ENCODE measurements around the gene EEF1A2.

Gene EEF1A2

GRCh38 chr20:63441136-63442099 is 57.5 kb downstream of the EEF1A2 start:
- ATAC-seq, result no peak
- TF ChIP-seq ARNTL (CRISPR knock-in tag; IDR thresholded peaks at IDR 0.05; ENCODE audit: borderline replicate concordance, low read depth), result no peak
- TF ChIP-seq, protein P1, sequence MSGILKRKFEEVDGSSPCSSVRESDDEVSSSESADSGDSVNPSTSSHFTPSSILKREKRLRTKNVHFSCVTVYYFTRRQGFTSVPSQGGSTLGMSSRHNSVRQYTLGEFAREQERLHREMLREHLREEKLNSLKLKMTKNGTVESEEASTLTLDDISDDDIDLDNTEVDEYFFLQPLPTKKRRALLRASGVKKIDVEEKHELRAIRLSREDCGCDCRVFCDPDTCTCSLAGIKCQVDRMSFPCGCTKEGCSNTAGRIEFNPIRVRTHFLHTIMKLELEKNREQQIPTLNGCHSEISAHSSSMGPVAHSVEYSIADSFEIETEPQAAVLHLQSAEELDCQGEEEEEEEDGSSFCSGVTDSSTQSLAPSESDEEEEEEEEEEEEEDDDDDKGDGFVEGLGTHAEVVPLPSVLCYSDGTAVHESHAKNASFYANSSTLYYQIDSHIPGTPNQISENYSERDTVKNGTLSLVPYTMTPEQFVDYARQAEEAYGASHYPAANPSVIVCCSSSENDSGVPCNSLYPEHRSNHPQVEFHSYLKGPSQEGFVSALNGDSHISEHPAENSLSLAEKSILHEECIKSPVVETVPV (CRISPR knock-in tag; IDR thresholded peaks at IDR 0.05), result no peak
- TF ChIP-seq CSDC2 (CRISPR knock-in tag; IDR thresholded peaks at IDR 0.05), result no peak
- TF ChIP-seq SNAI2 (CRISPR knock-in tag; IDR thresholded peaks at IDR 0.05), result no peak
- TF ChIP-seq ZNF565 (CRISPR knock-in tag; conservative IDR thresholded peaks at IDR 0.05; ENCODE audit: low read depth), result no peak
- TF ChIP-seq BACH2 (CRISPR knock-in tag; IDR thresholded peaks at IDR 0.05; ENCODE audit: borderline replicate concordance), result no peak
- no peak for TF ChIP-seq ZFP30 (CRISPR knock-in tag; IDR thresholded peaks at IDR 0.05)
- no peak for TF ChIP-seq ISL1 (CRISPR knock-in tag; IDR thresholded peaks at IDR 0.05)
- TF ChIP-seq TOX (CRISPR knock-in tag; IDR thresholded peaks at IDR 0.05; ENCODE audit: borderline replicate concordance), result no peak
- no peak for TF ChIP-seq ZNF8 (CRISPR knock-in tag; IDR thresholded peaks at IDR 0.05)
- TF ChIP-seq POU6F1 (CRISPR knock-in tag; IDR thresholded peaks at IDR 0.05; ENCODE audit: borderline replicate concordance, low read depth), result no peak
- TF ChIP-seq PPARA (CRISPR knock-in tag; IDR thresholded peaks at IDR 0.05; ENCODE audit: borderline replicate concordance), result no peak
- TF ChIP-seq RARB (CRISPR knock-in tag; IDR thresholded peaks at IDR 0.05), result no peak

GRCh38 chr20:63440366-63440955 is 58.4 kb downstream of the EEF1A2 start:
- TF ChIP-seq CSDC2 (CRISPR knock-in tag; IDR thresholded peaks at IDR 0.05), result no peak
- no peak for TF ChIP-seq ZNF70 (CRISPR knock-in tag; IDR thresholded peaks at IDR 0.05)
- no peak for TF ChIP-seq PATZ1 (CRISPR knock-in tag; IDR thresholded peaks at IDR 0.05; ENCODE audit: borderline replicate concordance)
- no peak for TF ChIP-seq TCF4 (CRISPR knock-in tag; IDR thresholded peaks at IDR 0.05; ENCODE audit: borderline replicate concordance)
- TF ChIP-seq ZFP3 (CRISPR knock-in tag; IDR thresholded peaks at IDR 0.05), result no peak
- no peak for TF ChIP-seq ARNTL (CRISPR knock-in tag; IDR thresholded peaks at IDR 0.05; ENCODE audit: borderline replicate concordance, low read depth)
- no peak for TF ChIP-seq ZFP30 (CRISPR knock-in tag; IDR thresholded peaks at IDR 0.05)
- no peak for TF ChIP-seq TOX (CRISPR knock-in tag; IDR thresholded peaks at IDR 0.05; ENCODE audit: borderline replicate concordance)
- no peak for TF ChIP-seq ZNF565 (CRISPR knock-in tag; conservative IDR thresholded peaks at IDR 0.05; ENCODE audit: low read depth)
- no peak for TF ChIP-seq SNAI2 (CRISPR knock-in tag; IDR thresholded peaks at IDR 0.05)
- TF ChIP-seq RARB (CRISPR knock-in tag; IDR thresholded peaks at IDR 0.05), result no peak
- no peak for TF ChIP-seq CREB5 (CRISPR knock-in tag; IDR thresholded peaks at IDR 0.05; ENCODE audit: low read depth)
- no peak for TF ChIP-seq GLIS3 (CRISPR knock-in tag; IDR thresholded peaks at IDR 0.05)
- TF ChIP-seq, protein P2, sequence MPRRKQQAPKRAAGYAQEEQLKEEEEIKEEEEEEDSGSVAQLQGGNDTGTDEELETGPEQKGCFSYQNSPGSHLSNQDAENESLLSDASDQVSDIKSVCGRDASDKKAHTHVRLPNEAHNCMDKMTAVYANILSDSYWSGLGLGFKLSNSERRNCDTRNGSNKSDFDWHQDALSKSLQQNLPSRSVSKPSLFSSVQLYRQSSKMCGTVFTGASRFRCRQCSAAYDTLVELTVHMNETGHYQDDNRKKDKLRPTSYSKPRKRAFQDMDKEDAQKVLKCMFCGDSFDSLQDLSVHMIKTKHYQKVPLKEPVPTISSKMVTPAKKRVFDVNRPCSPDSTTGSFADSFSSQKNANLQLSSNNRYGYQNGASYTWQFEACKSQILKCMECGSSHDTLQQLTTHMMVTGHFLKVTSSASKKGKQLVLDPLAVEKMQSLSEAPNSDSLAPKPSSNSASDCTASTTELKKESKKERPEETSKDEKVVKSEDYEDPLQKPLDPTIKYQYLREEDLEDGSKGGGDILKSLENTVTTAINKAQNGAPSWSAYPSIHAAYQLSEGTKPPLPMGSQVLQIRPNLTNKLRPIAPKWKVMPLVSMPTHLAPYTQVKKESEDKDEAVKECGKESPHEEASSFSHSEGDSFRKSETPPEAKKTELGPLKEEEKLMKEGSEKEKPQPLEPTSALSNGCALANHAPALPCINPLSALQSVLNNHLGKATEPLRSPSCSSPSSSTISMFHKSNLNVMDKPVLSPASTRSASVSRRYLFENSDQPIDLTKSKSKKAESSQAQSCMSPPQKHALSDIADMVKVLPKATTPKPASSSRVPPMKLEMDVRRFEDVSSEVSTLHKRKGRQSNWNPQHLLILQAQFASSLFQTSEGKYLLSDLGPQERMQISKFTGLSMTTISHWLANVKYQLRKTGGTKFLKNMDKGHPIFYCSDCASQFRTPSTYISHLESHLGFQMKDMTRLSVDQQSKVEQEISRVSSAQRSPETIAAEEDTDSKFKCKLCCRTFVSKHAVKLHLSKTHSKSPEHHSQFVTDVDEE (CRISPR knock-in tag; IDR thresholded peaks at IDR 0.05), result no peak
- TF ChIP-seq BACH2 (CRISPR knock-in tag; IDR thresholded peaks at IDR 0.05; ENCODE audit: borderline replicate concordance), result no peak
- no peak for TF ChIP-seq PPARA (CRISPR knock-in tag; IDR thresholded peaks at IDR 0.05; ENCODE audit: borderline replicate concordance)
- no peak for ATAC-seq

All from SK-N-SH treated with all-trans-retinoic acid at 6 μM for 48 hours (cell line).